HEK293 (cell line): ENCODE measurements around the gene SLC8A3.

ENCODE experiments used
- BCL11A ChIP-seq: fragments of 450-650 bp; formaldehyde crosslinking; IDR thresholded peaks from 2 replicates; pipeline ENCODE4 v1.5.1; 2016; ENCODE audit warnings: low read depth, missing biosample characterization, missing genetic modification characterization
- OVOL3 ChIP-seq: fragments of 450-650 bp; formaldehyde crosslinking; IDR thresholded peaks from 2 replicates; pipeline ENCODE4 v1.5.1; 2016; ENCODE audit warnings: missing biosample characterization, missing genetic modification characterization
- RBAK ChIP-seq: fragments of 450-650 bp; formaldehyde crosslinking; IDR thresholded peaks from 2 replicates; pipeline ENCODE4 v1.5.1; 2016; ENCODE audit warnings: missing biosample characterization, missing genetic modification characterization
- REST ChIP-seq: fragments of 450-650 bp; formaldehyde crosslinking; IDR thresholded peaks from 2 replicates; pipeline ENCODE4 v1.5.1; 2016; ENCODE audit warnings: missing biosample characterization, missing genetic modification characterization
- ZBTB1 ChIP-seq: fragments of 450-650 bp; formaldehyde crosslinking; IDR thresholded peaks from 2 replicates; pipeline ENCODE4 v1.5.1; 2016; ENCODE audit warnings: missing biosample characterization, missing genetic modification characterization
- ZNF10 ChIP-seq: fragments of 450-650 bp; formaldehyde crosslinking; IDR thresholded peaks from 2 replicates; pipeline ENCODE4 v1.5.1; 2017; ENCODE audit warnings: missing biosample characterization, missing genetic modification characterization
- ZNF24 ChIP-seq: fragments of 450-650 bp; formaldehyde crosslinking; IDR thresholded peaks from 2 replicates; pipeline ENCODE4 v1.5.1; 2016; ENCODE audit warnings: missing biosample characterization, missing genetic modification characterization
- ZNF530 ChIP-seq: fragments of 450-650 bp; formaldehyde crosslinking; IDR thresholded peaks from 2 replicates; pipeline ENCODE4 v1.5.1; 2016; ENCODE audit warnings: low read depth, missing biosample characterization, missing genetic modification characterization
- ZNF561 ChIP-seq: fragments of 450-650 bp; IDR thresholded peaks from 2 replicates; pipeline ENCODE4 v1.5.1; 2018; ENCODE audit warnings: missing biosample characterization, missing genetic modification characterization, borderline replicate concordance
- ZNF843 ChIP-seq: fragments of 450-650 bp; formaldehyde crosslinking; IDR thresholded peaks from 2 replicates; pipeline ENCODE4 v1.5.1; 2016; ENCODE audit warnings: missing biosample characterization, missing genetic modification characterization
- TF ChIP-seq, protein P1 (sequence below): fragments of 450-650 bp; formaldehyde crosslinking; IDR thresholded peaks from 2 replicates; pipeline ENCODE4 v1.5.1; 2016; ENCODE audit warnings: missing biosample characterization, missing genetic modification characterization

DNA sequence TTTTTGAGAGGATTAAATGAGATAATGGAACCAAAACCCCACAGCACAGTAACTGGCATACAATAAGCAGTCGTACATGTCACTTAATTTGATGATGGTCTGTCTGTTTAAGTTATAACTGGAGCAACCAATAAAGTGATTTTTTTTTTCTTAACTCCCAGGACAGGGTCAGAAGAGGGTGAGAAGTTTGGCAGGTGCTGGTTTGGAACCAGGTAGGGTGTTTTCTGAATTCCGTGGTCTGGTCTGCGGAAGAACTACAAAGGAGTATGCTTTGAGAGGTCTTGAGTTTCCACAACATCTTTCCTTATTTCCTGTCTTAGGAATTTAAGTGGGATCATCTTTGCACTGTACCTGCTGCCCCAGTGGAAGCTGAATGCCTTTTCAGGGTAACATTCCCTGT lies 111.7 kb downstream of the SLC8A3 start:
- TF ChIP-seq ZNF561 (tag by site-specific recombination), result no peak
- TF ChIP-seq, protein P1, sequence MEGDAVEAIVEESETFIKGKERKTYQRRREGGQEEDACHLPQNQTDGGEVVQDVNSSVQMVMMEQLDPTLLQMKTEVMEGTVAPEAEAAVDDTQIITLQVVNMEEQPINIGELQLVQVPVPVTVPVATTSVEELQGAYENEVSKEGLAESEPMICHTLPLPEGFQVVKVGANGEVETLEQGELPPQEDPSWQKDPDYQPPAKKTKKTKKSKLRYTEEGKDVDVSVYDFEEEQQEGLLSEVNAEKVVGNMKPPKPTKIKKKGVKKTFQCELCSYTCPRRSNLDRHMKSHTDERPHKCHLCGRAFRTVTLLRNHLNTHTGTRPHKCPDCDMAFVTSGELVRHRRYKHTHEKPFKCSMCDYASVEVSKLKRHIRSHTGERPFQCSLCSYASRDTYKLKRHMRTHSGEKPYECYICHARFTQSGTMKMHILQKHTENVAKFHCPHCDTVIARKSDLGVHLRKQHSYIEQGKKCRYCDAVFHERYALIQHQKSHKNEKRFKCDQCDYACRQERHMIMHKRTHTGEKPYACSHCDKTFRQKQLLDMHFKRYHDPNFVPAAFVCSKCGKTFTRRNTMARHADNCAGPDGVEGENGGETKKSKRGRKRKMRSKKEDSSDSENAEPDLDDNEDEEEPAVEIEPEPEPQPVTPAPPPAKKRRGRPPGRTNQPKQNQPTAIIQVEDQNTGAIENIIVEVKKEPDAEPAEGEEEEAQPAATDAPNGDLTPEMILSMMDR (tag by site-specific recombination), result no peak
- TF ChIP-seq OVOL3 (tag by site-specific recombination), result no peak
- no peak for TF ChIP-seq RBAK
- TF ChIP-seq ZNF10, result no peak
- TF ChIP-seq ZNF843 (tag by site-specific recombination), result no peak
- no peak for TF ChIP-seq ZBTB1 (tag by site-specific recombination)
- TF ChIP-seq ZNF24 (tag by site-specific recombination), result no peak
- TF ChIP-seq REST, result no peak
- TF ChIP-seq BCL11A (tag by site-specific recombination), result no peak
- no peak for TF ChIP-seq ZNF530 (tag by site-specific recombination)
